DND-41 (cell line): ENCODE data around the gene TNS1.

Experiments used
- ATAC-seq: fragments of 200-7000 bp; cut with Tn5 transposase; 3 replicates; pipeline ENCODE4 v1.9.1; 2021; ENCODE audit warnings: low read depth; ENCODE audit not compliant: insufficient read depth
- DNase-seq: peaks from one replicate; pipeline ENCODE4 v3.0.0-alpha.2; 2020
- H2AFZ ChIP-seq: 2 replicates; pipeline ENCODE4 v1.6.0; 2012; ENCODE audit warnings: low read depth, low read length
- H3K27ac ChIP-seq: 2 replicates; pipeline ENCODE4 v1.5.1; 2012; ENCODE audit warnings: low read length, inconsistent platforms
- H3K27me3 ChIP-seq: fragments of 200-600 bp; sonication (generic); 2 replicates; pipeline ENCODE4 v1.6.0; 2012; ENCODE audit warnings: low read length, mild to moderate bottlenecking, inconsistent platforms; ENCODE audit not compliant: insufficient read depth, poor library complexity
- H3K36me3 ChIP-seq: 2 replicates; pipeline ENCODE4 v1.5.1; 2012; ENCODE audit warnings: low read length, inconsistent platforms; ENCODE audit not compliant: insufficient read depth
- H3K4me1 ChIP-seq: 2 replicates; pipeline ENCODE4 v1.5.1; 2012; ENCODE audit warnings: mild to moderate bottlenecking, low read length; ENCODE audit not compliant: insufficient read depth
- H3K4me2 ChIP-seq: 2 replicates; pipeline ENCODE4 v1.6.0; 2012; ENCODE audit warnings: mild to moderate bottlenecking, moderate library complexity, low read length, inconsistent platforms; ENCODE audit not compliant: insufficient read depth
- H3K4me3 ChIP-seq, 2 experiments: fragments of 200-600 bp in 1 of 2; shearing (Covaris generic) in 1 of 2; 2 replicates each; pipeline ENCODE4 v1.5.1; 2012 to 2016; ENCODE audit warnings: inconsistent platforms in 2 of 2, low read length in 2 of 2, mild to moderate bottlenecking in 2 of 2, low read depth in 1 of 2, moderate library complexity in 1 of 2
- H3K79me2 ChIP-seq: 2 replicates; pipeline ENCODE4 v1.6.0; 2012; ENCODE audit warnings: low read length, inconsistent platforms; ENCODE audit not compliant: insufficient read depth
- H3K9ac ChIP-seq: 2 replicates; pipeline ENCODE4 v1.6.0; 2012; ENCODE audit warnings: low read depth, mild to moderate bottlenecking, inconsistent platforms, low read length, moderate library complexity
- H3K9me3 ChIP-seq: 2 replicates; pipeline ENCODE4 v1.5.1; 2012; ENCODE audit warnings: low read length, moderate library complexity, mild to moderate bottlenecking, inconsistent platforms; ENCODE audit not compliant: insufficient read depth, severe bottlenecking
- H4K20me1 ChIP-seq: 2 replicates; pipeline ENCODE4 v1.6.0; 2012; ENCODE audit warnings: low read length; ENCODE audit not compliant: insufficient read depth
- EZH2 ChIP-seq: IDR thresholded peaks from 3 replicates; pipeline ENCODE4 v1.6.1; 2012; ENCODE audit warnings: borderline replicate concordance, low read depth, mild to moderate bottlenecking, moderate library complexity, low read length, inconsistent platforms; ENCODE audit not compliant: severe bottlenecking
- TF ChIP-seq, protein P1 (sequence below): IDR thresholded peaks from 2 replicates; pipeline ENCODE4 v1.5.1; 2012; ENCODE audit warnings: borderline replicate concordance, low read length, moderate library complexity, mild to moderate bottlenecking; ENCODE audit not compliant: poor library complexity, severe bottlenecking; ENCODE audit errors: extremely low read depth

The TNS1 gene

DNA sequence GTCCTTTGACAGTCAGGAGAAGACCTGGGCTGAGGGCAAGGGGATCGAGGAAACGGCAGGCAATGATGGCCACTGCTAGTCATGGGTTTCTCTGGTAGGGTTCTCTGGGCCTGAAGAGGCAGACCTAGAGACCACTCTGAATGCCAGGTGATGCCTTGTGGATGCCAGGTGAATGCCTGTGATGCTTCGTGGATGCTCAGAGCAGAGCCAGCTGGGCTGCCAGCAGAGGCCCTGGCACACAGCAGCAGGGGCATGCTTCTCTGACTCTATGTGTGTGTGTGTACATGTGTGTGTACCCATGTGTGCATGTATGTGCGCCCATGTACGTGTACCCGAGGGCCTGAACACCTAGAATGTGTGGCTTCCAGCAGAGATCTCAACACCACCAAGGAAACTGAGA is 172.0 kb downstream of the TNS1 start:
- Histone ChIP-seq H3K4me2 (no peak overlapping the region), H2AFZ (no peak overlapping the region), H3K9ac (no peak overlapping the region), H4K20me1 (no peaks in the 10 kb centered on the region), H3K27me3 (peaks cover 5% of the 10 kb centered on the region), H3K4me1 (no peaks in the 10 kb centered on the region), H3K4me3 (no peak overlapping the region), H3K36me3 (no peaks in the 10 kb centered on the region), H3K9me3 (no peaks in the 10 kb centered on the region), H3K79me2 (no peaks in the 10 kb centered on the region), H3K27ac (no peak overlapping the region)
- no peak for TF ChIP-seq EZH2
- TF ChIP-seq, protein P1, sequence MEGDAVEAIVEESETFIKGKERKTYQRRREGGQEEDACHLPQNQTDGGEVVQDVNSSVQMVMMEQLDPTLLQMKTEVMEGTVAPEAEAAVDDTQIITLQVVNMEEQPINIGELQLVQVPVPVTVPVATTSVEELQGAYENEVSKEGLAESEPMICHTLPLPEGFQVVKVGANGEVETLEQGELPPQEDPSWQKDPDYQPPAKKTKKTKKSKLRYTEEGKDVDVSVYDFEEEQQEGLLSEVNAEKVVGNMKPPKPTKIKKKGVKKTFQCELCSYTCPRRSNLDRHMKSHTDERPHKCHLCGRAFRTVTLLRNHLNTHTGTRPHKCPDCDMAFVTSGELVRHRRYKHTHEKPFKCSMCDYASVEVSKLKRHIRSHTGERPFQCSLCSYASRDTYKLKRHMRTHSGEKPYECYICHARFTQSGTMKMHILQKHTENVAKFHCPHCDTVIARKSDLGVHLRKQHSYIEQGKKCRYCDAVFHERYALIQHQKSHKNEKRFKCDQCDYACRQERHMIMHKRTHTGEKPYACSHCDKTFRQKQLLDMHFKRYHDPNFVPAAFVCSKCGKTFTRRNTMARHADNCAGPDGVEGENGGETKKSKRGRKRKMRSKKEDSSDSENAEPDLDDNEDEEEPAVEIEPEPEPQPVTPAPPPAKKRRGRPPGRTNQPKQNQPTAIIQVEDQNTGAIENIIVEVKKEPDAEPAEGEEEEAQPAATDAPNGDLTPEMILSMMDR: no peak
- no peak for DNase-seq
- ATAC-seq: no peak

DNA sequence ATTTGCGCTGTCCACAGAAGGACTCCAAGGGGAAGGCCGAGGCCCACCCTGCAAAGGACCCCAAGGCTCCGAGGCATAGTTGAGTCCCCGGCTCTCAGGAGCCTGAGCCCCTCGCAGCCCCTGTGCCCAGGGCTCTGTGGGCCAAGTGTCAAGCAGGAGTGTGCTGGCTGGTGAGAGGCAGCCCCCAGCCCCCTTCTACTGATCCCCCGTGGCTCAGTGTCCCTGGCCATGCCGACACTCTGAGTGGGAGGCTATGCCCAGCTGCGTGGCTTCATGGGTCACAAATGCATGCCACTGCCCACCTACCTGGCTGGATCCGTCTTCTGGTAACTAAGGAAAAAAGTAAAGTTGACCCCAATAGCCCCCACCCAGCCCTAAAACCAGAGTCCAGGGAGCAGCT is 172.7 kb downstream of the TNS1 start:
- TF ChIP-seq, protein P1: no peak
- no peak for TF ChIP-seq EZH2
- peaks cover 5% of the 10 kb centered on the region for H3K27me3 ChIP-seq

DNA sequence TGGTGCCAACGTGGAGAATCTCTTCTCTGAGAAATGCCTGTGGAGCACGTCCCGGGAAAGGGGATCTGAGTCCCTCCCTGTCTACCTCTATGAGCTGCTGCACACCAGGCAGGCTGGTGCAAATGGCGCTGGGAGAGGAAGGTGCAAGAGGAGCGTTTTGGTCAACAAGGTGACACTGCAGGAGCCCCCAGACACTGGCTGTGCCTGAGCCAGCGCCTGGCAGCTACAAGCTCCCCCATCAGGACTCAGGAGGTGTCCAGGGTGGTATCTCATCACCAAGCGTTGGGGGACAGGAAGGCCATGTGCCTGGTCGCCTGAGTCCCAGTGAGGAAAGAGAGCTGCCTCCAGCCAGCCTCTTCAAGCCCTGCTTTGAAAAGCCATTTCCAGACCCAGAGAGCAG is 173.4 kb downstream of the TNS1 start:
- H3K4me1 ChIP-seq: no peaks in the 10 kb centered on the region
- no peak overlapping the region for H3K9ac ChIP-seq
- H3K4me3 ChIP-seq: no peak overlapping the region
- no peaks in the 10 kb centered on the region for H3K36me3 ChIP-seq
- ATAC-seq (no peak), DNase-seq (no peak)
- H3K4me2 ChIP-seq: no peak overlapping the region
- H3K79me2 ChIP-seq: no peaks in the 10 kb centered on the region
- H3K9me3 ChIP-seq: no peaks in the 10 kb centered on the region
- H2AFZ ChIP-seq: no peak overlapping the region
- H3K27ac ChIP-seq: no peak overlapping the region
- peaks cover 5% of the 10 kb centered on the region for H3K27me3 ChIP-seq
- TF ChIP-seq, protein P1: no peak
- no peak for TF ChIP-seq EZH2
- H4K20me1 ChIP-seq: no peaks in the 10 kb centered on the region

More for the DNA sequence above, 172.7 kb downstream of the TNS1 start:
- Histone ChIP-seq H2AFZ (no peak overlapping the region), H3K79me2 (no peaks in the 10 kb centered on the region), H4K20me1 (no peaks in the 10 kb centered on the region), H3K27ac (no peak overlapping the region), H3K9ac (no peak overlapping the region), H3K4me2 (no peak overlapping the region), H3K4me3 (no peak overlapping the region), H3K36me3 (no peaks in the 10 kb centered on the region), H3K9me3 (no peaks in the 10 kb centered on the region), H3K4me1 (no peaks in the 10 kb centered on the region)
- DNase-seq (no peak), ATAC-seq (no peak)

DNA sequence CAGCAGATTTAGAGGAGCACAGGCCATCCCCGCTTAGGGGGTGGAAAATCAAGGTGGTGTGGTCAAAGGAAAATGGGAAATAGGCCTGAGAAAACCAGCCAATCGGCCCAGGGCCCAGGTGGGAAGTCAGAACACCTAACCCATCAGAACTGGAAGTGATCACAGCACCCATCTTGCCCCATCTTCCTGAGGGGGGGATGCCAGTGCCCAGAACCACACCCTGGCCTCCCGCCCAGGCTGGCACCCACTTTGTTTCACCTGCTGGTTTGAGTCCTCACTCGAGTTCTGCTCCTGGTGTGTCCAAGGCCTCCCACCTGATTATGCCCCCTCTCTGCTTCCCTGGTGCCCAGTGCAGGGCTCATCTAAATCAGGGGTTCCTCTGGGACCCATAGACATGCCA is 174.5 kb downstream of the TNS1 start:
- H2AFZ ChIP-seq: no peak overlapping the region
- H4K20me1 ChIP-seq: no peaks in the 10 kb centered on the region
- H3K27ac ChIP-seq: no peak overlapping the region
- no peaks in the 10 kb centered on the region for H3K4me1 ChIP-seq
- no peak overlapping the region for H3K4me3 ChIP-seq
- no peak overlapping the region for H3K9ac ChIP-seq
- H3K9me3 ChIP-seq: no peaks in the 10 kb centered on the region
- H3K79me2 ChIP-seq: no peaks in the 10 kb centered on the region
- DNase-seq: no peak
- no peaks in the 10 kb centered on the region for H3K36me3 ChIP-seq
- no peak overlapping the region for H3K4me2 ChIP-seq
- no peak for ATAC-seq
- peaks cover 5% of the 10 kb centered on the region for H3K27me3 ChIP-seq
- no peak for TF ChIP-seq EZH2
- TF ChIP-seq, protein P1: no peak
